HepG2 (cell line): ENCODE results near the gene CRYBA1. TPM values are rescaled to one million over a fixed set of nuclear protein-coding genes. Genes with fewer than 3 reads are reported as not detected.

Experiments
- ATAC-seq: fragments of 200-7000 bp; cut with Tn5 transposase; 3 replicates; pipeline ENCODE4 v1.9.1; 2020; ENCODE audit warnings: mild to moderate bottlenecking, moderate library complexity
- BruUV-seq: library from RNA; stranded (reverse); fragments of 400-500 nt; replicated peaks from 2 replicates; lab custom pipeline; 2021; lab: Mats Ljungman, UMichigan
- CTCF ChIA-PET: fragments of 300-600 bp; formaldehyde crosslinking; extraction: SDS; loops from one replicate; lab custom pipeline; 2021; ENCODE audit warnings: low total read pairs, inconsistent platforms, low intra/inter-chr PET ratio; lab: Yijun Ruan, JAX
- POLR2A ChIA-PET: fragments of 350-600 bp; sonication (Branson Sonifier 250); formaldehyde crosslinking; loops from one replicate; lab custom pipeline; 2020; ENCODE audit warnings: antibody characterized with exemption, inconsistent platforms; lab: Yijun Ruan, JAX
- DNase-seq: peaks from one replicate; pipeline ENCODE4 v3.0.0-alpha.2; 2015; ENCODE audit warnings: low spot score
- FAIRE-seq: peaks from 3 replicates; lab custom pipeline; 2011; peaks lifted over from hg19 to GRCh38; lab: Jason Lieb, UNC
- H2AFZ ChIP-seq: one replicate; pipeline ENCODE4 v1.6.1; 2011; ENCODE audit warnings: low read length, inconsistent platforms
- H3K27ac ChIP-seq: fragments of 300-600 bp; 3 replicates; pipeline ENCODE4 v1.8.0; 2011; ENCODE audit warnings: mixed run types, mild to moderate bottlenecking, mixed read lengths, low read length, inconsistent platforms; ENCODE audit not compliant: insufficient read depth; ENCODE audit errors: extremely low read length
- H3K27me3 ChIP-seq, 2 experiments: fragments of 200-600 bp in 1 of 2; 2 replicates in 1 of 2; 3 replicates in 1 of 2; pipeline versions ENCODE4 v1.6.0 to v1.8.0; 2011; ENCODE audit warnings: low read length in 2 of 2, mild to moderate bottlenecking in 2 of 2, moderate library complexity in 2 of 2, inconsistent platforms in 1 of 2; ENCODE audit not compliant: insufficient read depth in 2 of 2, control insufficient read depth in 1 of 2
- H3K36me3 ChIP-seq, 2 experiments: fragments of 200-600 bp in 1 of 2; replicated peaks in 1 of 2; 2 replicates in 1 of 2; 3 replicates in 1 of 2; pipeline versions ENCODE4 v1.5.1 to v1.8.0; 2011; ENCODE audit warnings: low read length in 2 of 2, inconsistent platforms in 1 of 2; ENCODE audit not compliant: insufficient read depth in 2 of 2, control insufficient read depth in 1 of 2
- H3K4me1 ChIP-seq: 2 replicates; pipeline ENCODE4 v1.5.1; 2012; ENCODE audit warnings: low read length, inconsistent platforms; ENCODE audit not compliant: insufficient read depth
- H3K4me2 ChIP-seq: 2 replicates; pipeline ENCODE4 v1.6.0; 2011; ENCODE audit warnings: low read depth, low read length, inconsistent platforms
- H3K4me3 ChIP-seq, 3 experiments: fragments of 200-600 bp in 1 of 3; sonication (generic), shearing (Covaris generic) in 1 of 3; replicated peaks in 1 of 3; 2 replicates each; pipeline ENCODE4 v1.5.1; 2011 to 2016; ENCODE audit warnings: low read length in 3 of 3, inconsistent platforms in 2 of 3, low read depth in 2 of 3, mild to moderate bottlenecking in 2 of 3, control low read depth in 1 of 3, mixed read lengths in 1 of 3; ENCODE audit not compliant: insufficient read depth in 1 of 3
- H3K79me2 ChIP-seq: one replicate; pipeline ENCODE4 v1.6.1; 2011; ENCODE audit warnings: low read length, inconsistent platforms; ENCODE audit not compliant: insufficient read depth
- H3K9ac ChIP-seq: 2 replicates; pipeline ENCODE4 v1.6.0; 2011; ENCODE audit warnings: mild to moderate bottlenecking, low read depth, low read length, inconsistent platforms; ENCODE audit not compliant: insufficient read depth
- H3K9me3 ChIP-seq: 2 replicates; pipeline ENCODE4 v1.5.1; 2012; ENCODE audit warnings: mild to moderate bottlenecking, low read length
- H4K20me1 ChIP-seq: 2 replicates; pipeline ENCODE4 v1.6.0; 2011; ENCODE audit warnings: inconsistent platforms, mild to moderate bottlenecking, low read length, moderate library complexity; ENCODE audit not compliant: insufficient read depth
- ESRRA ChIP-seq: sonication (generic); formaldehyde crosslinking; IDR thresholded peaks from 2 replicates; pipeline ENCODE4 v1.5.1; 2020; ENCODE audit warnings: mild to moderate bottlenecking, low read depth, missing genetic modification reagents
- FOXC1 ChIP-seq: sonication (generic); formaldehyde crosslinking; IDR thresholded peaks from 2 replicates; pipeline ENCODE4 v1.8.0; 2022; ENCODE audit warnings: mild to moderate bottlenecking, missing genetic modification reagents, borderline replicate concordance
- HOXA7 ChIP-seq: sonication (generic); formaldehyde crosslinking; IDR thresholded peaks from 2 replicates; pipeline ENCODE4 v1.8.1; 2022; ENCODE audit warnings: mild to moderate bottlenecking, missing genetic modification reagents, moderate library complexity
- NFKB2 ChIP-seq: sonication (generic); formaldehyde crosslinking; IDR thresholded peaks from 2 replicates; pipeline ENCODE4 v1.4.0; 2020; ENCODE audit warnings: missing genetic modification reagents, borderline replicate concordance
- NR2F1 ChIP-seq, 2 experiments: fragments of 450-650 bp in 1 of 2; formaldehyde crosslinking in 1 of 2; IDR thresholded peaks; 2 replicates each; pipeline versions ENCODE4 v1.5.0 to v1.6.1; 2016 to 2020; ENCODE audit warnings: mild to moderate bottlenecking in 1 of 2, missing compliant biosample characterization in 1 of 2, missing genetic modification reagents in 1 of 2, moderate library complexity in 1 of 2
- NR2F6 ChIP-seq, 2 experiments: IDR thresholded peaks; 2 replicates each; pipeline ENCODE4 v1.6.1; 2016; ENCODE audit warnings: antibody characterized with exemption in 1 of 2, mild to moderate bottlenecking in 1 of 2
- RARA ChIP-seq: IDR thresholded peaks from 2 replicates; pipeline ENCODE4 v1.6.1; 2016; ENCODE audit warnings: missing genetic modification reagents, missing compliant biosample characterization
- SCMH1 ChIP-seq: sonication (generic); formaldehyde crosslinking; IDR thresholded peaks from 2 replicates; pipeline ENCODE4 v1.9.0; 2021; ENCODE audit warnings: missing genetic modification reagents, mild to moderate bottlenecking, borderline replicate concordance
- TBX2 ChIP-seq: sonication (generic); formaldehyde crosslinking; IDR thresholded peaks from 2 replicates; pipeline ENCODE4 v1.5.0; 2020; ENCODE audit warnings: missing genetic modification reagents, mild to moderate bottlenecking, borderline replicate concordance
- YEATS4 ChIP-seq: sonication (generic); formaldehyde crosslinking; IDR thresholded peaks from 2 replicates; pipeline ENCODE4 v1.4.0; 2020; ENCODE audit warnings: missing genetic modification reagents, borderline replicate concordance
- ZBTB7B ChIP-seq: sonication (generic); formaldehyde crosslinking; IDR thresholded peaks from 2 replicates; pipeline ENCODE4 v1.4.0; 2020; ENCODE audit warnings: missing genetic modification reagents
- ZNF354B ChIP-seq: sonication (generic); formaldehyde crosslinking; IDR thresholded peaks from 2 replicates; pipeline ENCODE4 v1.8.0; 2022; ENCODE audit warnings: mild to moderate bottlenecking, missing genetic modification reagents
- WGBS: methylation state at CpG from one replicate; pipeline ENCODE4 v1.1.6; 2017; ENCODE audit warnings: low lambda C conversion rate; 5-methylcytosine and 5-hydroxymethylcytosine counted together
- in situ Hi-C: cut with HindIII; loops from 2 replicates; pipeline ENCODE4 v1.10.0; 2017; ENCODE audit warnings: low pct_unique_long_range_greater_than_20kb; ENCODE audit not compliant: extremely low pct_ligation_motif_present
- intact Hi-C: fragments of 100-400 bp; cut with micrococcal nuclease; formaldehyde crosslinking; loops from one replicate; pipeline ENCODE4 v1.10.0; 2022; ENCODE audit not compliant: unreplicated experiment
- polyA plus RNA-seq, 8 experiments: library from polyadenylated mRNA; depleted of rRNA in 3 of 8; stranded (reverse) in 7 of 8; unstranded in 1 of 8; fragments of >200 nt; fragmentation: Illumina TruSeq in 4 of 8; extraction: Trizol in 4 of 8; gene quantifications; 2 replicates each; pipeline versions ENCODE4 v1.2.1 to v1.2.3, GENCODE V29; 2011 to 2016; ENCODE audit warnings: low read depth in 4 of 8, missing spikeins in 1 of 8, mixed read lengths in 1 of 8; ENCODE audit not compliant: insufficient read depth in 1 of 8
- total RNA-seq, 5 experiments: library from RNA; depleted of rRNA; stranded (reverse); fragments of >200 nt; fragmentation: Illumina TruSeq; extraction: Trizol; gene quantifications; 2 replicates each; pipeline ENCODE4 v1.2.3, GENCODE V29; 2016; ENCODE audit warnings: low read depth in 1 of 5

Gene CRYBA1
- total and polyA plus RNA-seq, 2 of the 13 experiments (the other 11 are each of a cell fraction or from before 2014, with no cell fraction given), result not detected

GRCh38 chr17:29299031-29299430, 52.4 kb downstream of the CRYBA1 start:
- no peaks in the 10 kb centered on the region for H3K36me3 ChIP-seq
- POLR2A ChIA-PET, result no interaction called here
- no peak overlapping the region for H2AFZ ChIP-seq
- no peaks in the 10 kb centered on the region for H3K79me2 ChIP-seq
- no peak for TF ChIP-seq ZNF354B
- TF ChIP-seq NR2F6 (IDR thresholded peaks at IDR 0.05), result peak; percentile 60
- TF ChIP-seq NR2F6 (CRISPR knock-in tag; IDR thresholded peaks at IDR 0.05), result peak; percentile 61; the same call in 1 of the 2 replicates
- TF ChIP-seq NR2F1 (CRISPR knock-in tag; IDR thresholded peaks at IDR 0.05), result peak; percentile 42 to 54; a peak in 2 of 4 replicates
- no peak for TF ChIP-seq HOXA7
- no peak for TF ChIP-seq ZBTB7B (CRISPR knock-in tag)
- no peak for TF ChIP-seq TBX2
- TF ChIP-seq NFKB2 (CRISPR knock-in tag), result no peak
- no peak for TF ChIP-seq ESRRA (CRISPR knock-in tag)
- TF ChIP-seq SCMH1, result no peak
- no peak for TF ChIP-seq YEATS4 (CRISPR knock-in tag)
- no peak for TF ChIP-seq FOXC1 (CRISPR knock-in tag)
- peak; percentile 63; the same call in 1 of the 2 replicates for TF ChIP-seq RARA (CRISPR knock-in tag)
- TF ChIP-seq, all 625 proteins: peak for 3
- no peaks in the 10 kb centered on the region for H3K4me1 ChIP-seq
- no peaks in the 10 kb centered on the region for H4K20me1 ChIP-seq
- DNase-seq (no peak), FAIRE-seq (no peak), ATAC-seq (no peak)
- H3K9ac ChIP-seq, result no peak overlapping the region
- no TSS peak for BruUV-seq
- no peaks in the 10 kb centered on the region for H3K9me3 ChIP-seq
- H3K4me2 ChIP-seq, result no peak overlapping the region; the same call in 1 of the 2 replicates
- intact Hi-C loops (loop anchor here (10.0 kb wide), 2 partner anchors 144 to 266 kb away; partner anchors contain the start of genes ABHD15 and TP53I13), in situ Hi-C loops (no loop called here)
- no peak overlapping the region for H3K4me3 ChIP-seq
- CTCF ChIA-PET, result no interaction called here
- WGBS, result 54% methylated on average over 2 of the region's 2 CpGs
- no peak overlapping the region for H3K27ac ChIP-seq
- no peaks in the 10 kb centered on the region for H3K27me3 ChIP-seq
